ENCODE results near the gene ZNF625.
"Not testable (repeated sequence)": the region's sequence is repeated elsewhere in the genome, so short reads cannot be mapped to it uniquely, and the experiment has no call there.

Gene ZNF625

GRCh38 chr19:12137221-12137940 is 19.2 kb downstream of the ZNF625 start:
- DNase-seq (ENCODE audit: low read depth): no peak

- no peak for DNase-seq (ENCODE audit: low read depth)
These were observed 23.5 kb downstream of the ZNF625 start for GRCh38 chr19:12133069-12133468.

GRCh38 chr19:12126707-12127106 is 29.8 kb downstream of the ZNF625 start:
- no peak for DNase-seq (ENCODE audit: low read depth)

GRCh38 chr19:12117201-12117970 is 39.1 kb downstream of the ZNF625 start:
- no peak for DNase-seq (ENCODE audit: low read depth)

- DNase-seq (ENCODE audit: low read depth): no peak
These were observed 43.4 kb downstream of the ZNF625 start for GRCh38 chr19:12113121-12113520.

- no peak for DNase-seq (ENCODE audit: low read depth)
These were observed 43.8 kb downstream of the ZNF625 start for GRCh38 chr19:12112701-12113100.

GRCh38 chr19:12111943-12112637 is 44.4 kb downstream of the ZNF625 start:
- no peak for DNase-seq (ENCODE audit: low read depth)

- DNase-seq (ENCODE audit: low read depth): no peak
These were observed 45.4 kb downstream of the ZNF625 start for GRCh38 chr19:12111176-12111575.

- not testable (repeated sequence) for DNase-seq (ENCODE audit: low read depth)
These were observed 52.6 kb downstream of the ZNF625 start for GRCh38 chr19:12103909-12104308.

- no peak for DNase-seq (ENCODE audit: low read depth)
These were observed 58.5 kb downstream of the ZNF625 start for GRCh38 chr19:12098040-12098439.

- DNase-seq (ENCODE audit: low read depth): no peak
These were observed 61.3 kb downstream of the ZNF625 start for GRCh38 chr19:12095111-12095790.
